ENCODE measurements around the gene RTP3.

GRCh38 chr3:46469680-46470357 is 28.0 kb upstream of the RTP3 start:
- TF ChIP-seq, protein P1, sequence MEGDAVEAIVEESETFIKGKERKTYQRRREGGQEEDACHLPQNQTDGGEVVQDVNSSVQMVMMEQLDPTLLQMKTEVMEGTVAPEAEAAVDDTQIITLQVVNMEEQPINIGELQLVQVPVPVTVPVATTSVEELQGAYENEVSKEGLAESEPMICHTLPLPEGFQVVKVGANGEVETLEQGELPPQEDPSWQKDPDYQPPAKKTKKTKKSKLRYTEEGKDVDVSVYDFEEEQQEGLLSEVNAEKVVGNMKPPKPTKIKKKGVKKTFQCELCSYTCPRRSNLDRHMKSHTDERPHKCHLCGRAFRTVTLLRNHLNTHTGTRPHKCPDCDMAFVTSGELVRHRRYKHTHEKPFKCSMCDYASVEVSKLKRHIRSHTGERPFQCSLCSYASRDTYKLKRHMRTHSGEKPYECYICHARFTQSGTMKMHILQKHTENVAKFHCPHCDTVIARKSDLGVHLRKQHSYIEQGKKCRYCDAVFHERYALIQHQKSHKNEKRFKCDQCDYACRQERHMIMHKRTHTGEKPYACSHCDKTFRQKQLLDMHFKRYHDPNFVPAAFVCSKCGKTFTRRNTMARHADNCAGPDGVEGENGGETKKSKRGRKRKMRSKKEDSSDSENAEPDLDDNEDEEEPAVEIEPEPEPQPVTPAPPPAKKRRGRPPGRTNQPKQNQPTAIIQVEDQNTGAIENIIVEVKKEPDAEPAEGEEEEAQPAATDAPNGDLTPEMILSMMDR (IDR thresholded peaks at IDR 0.05), result no peak
- TF ChIP-seq POLR2A (IDR thresholded peaks at IDR 0.05) (no peak), POLR2AphosphoS5 (IDR thresholded peaks at IDR 0.05) (no peak), EP300 (IDR thresholded peaks at IDR 0.05) (no peak)

Data from gastroesophageal sphincter (tissue), 3 donors.